Measurements from ENCODE around the gene ZSCAN22. TPM values are rescaled to one million over a fixed set of nuclear protein-coding genes. Genes with fewer than 3 reads are reported as not detected.

The ZSCAN22 gene
- total and polyA plus RNA-seq, 2 of the 13 experiments (the other 11 are each of a cell fraction or from before 2014, with no cell fraction given), result 2.5 to 3.5 TPM

DNA sequence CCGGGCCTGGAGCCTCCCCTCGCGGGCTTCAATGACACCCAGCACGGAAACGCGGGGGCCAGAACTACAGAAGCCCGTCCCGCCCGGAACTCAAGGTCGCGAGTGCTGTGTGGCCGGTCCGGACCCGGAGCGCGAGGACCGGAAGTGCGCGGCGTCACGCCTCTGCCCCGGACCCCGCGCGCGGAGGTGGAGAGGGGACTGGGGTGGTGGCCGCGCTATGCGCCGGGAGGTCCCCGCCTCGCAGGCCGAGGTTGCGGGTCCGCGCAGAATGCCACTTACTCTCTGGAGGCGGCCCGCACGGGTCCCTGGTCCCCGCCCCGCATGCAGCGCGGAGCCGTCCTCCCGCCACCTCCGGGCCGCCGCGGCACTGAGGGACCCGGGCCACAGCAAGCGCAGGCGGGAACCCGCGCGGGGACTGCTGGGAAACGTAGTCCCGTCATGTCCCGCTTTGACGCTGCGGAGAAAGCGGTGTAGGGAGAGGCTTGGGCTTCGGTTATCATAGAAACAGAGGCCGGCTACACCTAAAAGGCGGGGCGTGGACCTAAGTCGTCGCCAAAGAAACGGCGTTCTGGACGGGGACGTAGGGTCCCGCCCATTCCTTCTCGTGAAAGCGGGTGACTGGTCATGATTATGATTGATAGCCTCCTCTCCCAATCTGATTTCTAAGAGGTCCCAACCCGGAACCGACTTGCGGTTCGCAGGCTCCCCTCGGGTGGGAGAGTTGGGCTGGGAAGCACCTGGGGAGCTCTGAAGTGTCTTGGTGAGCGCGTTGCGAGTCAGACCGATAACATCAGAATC, 54.1 kb downstream of the ZSCAN22 start, which contains the start of gene ZNF837 (continued):
- TF ChIP-seq EP300 (IDR thresholded peaks at IDR 0.05; ENCODE audit: low read depth in 2 of 2, low read length in 2 of 2) (peak in 1 of 2 experiments; percentile 53; a peak in 1 of 4 replicates), EP300 (CRISPR knock-in tag; IDR thresholded peaks at IDR 0.05; ENCODE audit: borderline replicate concordance) (0 out of 2 replicates have a peak, but pooled peaks have one; percentile 15), ETV5 (CRISPR knock-in tag; IDR thresholded peaks at IDR 0.05; ENCODE audit: borderline replicate concordance) (peak; percentile 89), ZSCAN31 (CRISPR knock-in tag; IDR thresholded peaks at IDR 0.05; ENCODE audit: low read depth) (peak; percentile 57; the same call in 1 of the 2 replicates), SIX1 (CRISPR knock-in tag; IDR thresholded peaks at IDR 0.05; ENCODE audit: borderline replicate concordance) (no peak), MXI1 (IDR thresholded peaks at IDR 0.05; ENCODE audit: borderline replicate concordance, low read depth, low read length) (peak; percentile 80; the same call in 2 of the 3 replicates), REPIN1 (CRISPR knock-in tag; IDR thresholded peaks at IDR 0.05; ENCODE audit: borderline replicate concordance, low read depth) (peak; percentile 74; the same call in 1 of the 2 replicates), ZSCAN20 (CRISPR knock-in tag; IDR thresholded peaks at IDR 0.05; ENCODE audit: borderline replicate concordance) (no peak; the same call in 1 of the 2 replicates), ZNF337 (CRISPR knock-in tag; IDR thresholded peaks at IDR 0.05; ENCODE audit: borderline replicate concordance, low read depth) (0 out of 2 replicates have a peak, but pooled peaks have one; percentile 79)
- TF ChIP-seq, protein P1, sequence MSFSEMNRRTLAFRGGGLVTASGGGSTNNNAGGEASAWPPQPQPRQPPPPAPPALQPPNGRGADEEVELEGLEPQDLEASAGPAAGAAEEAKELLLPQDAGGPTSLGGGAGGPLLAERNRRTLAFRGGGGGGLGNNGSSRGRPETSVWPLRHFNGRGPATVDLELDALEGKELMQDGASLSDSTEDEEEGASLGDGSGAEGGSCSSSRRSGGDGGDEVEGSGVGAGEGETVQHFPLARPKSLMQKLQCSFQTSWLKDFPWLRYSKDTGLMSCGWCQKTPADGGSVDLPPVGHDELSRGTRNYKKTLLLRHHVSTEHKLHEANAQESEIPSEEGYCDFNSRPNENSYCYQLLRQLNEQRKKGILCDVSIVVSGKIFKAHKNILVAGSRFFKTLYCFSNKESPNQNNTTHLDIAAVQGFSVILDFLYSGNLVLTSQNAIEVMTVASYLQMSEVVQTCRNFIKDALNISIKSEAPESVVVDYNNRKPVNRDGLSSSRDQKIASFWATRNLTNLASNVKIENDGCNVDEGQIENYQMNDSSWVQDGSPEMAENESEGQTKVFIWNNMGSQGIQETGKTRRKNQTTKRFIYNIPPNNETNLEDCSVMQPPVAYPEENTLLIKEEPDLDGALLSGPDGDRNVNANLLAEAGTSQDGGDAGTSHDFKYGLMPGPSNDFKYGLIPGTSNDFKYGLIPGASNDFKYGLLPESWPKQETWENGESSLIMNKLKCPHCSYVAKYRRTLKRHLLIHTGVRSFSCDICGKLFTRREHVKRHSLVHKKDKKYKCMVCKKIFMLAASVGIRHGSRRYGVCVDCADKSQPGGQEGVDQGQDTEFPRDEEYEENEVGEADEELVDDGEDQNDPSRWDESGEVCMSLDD (CRISPR knock-in tag; IDR thresholded peaks at IDR 0.05; ENCODE audit: borderline replicate concordance), result 0 out of 2 replicates have a peak, but pooled peaks have one; percentile 20
- TF ChIP-seq, protein P2, sequence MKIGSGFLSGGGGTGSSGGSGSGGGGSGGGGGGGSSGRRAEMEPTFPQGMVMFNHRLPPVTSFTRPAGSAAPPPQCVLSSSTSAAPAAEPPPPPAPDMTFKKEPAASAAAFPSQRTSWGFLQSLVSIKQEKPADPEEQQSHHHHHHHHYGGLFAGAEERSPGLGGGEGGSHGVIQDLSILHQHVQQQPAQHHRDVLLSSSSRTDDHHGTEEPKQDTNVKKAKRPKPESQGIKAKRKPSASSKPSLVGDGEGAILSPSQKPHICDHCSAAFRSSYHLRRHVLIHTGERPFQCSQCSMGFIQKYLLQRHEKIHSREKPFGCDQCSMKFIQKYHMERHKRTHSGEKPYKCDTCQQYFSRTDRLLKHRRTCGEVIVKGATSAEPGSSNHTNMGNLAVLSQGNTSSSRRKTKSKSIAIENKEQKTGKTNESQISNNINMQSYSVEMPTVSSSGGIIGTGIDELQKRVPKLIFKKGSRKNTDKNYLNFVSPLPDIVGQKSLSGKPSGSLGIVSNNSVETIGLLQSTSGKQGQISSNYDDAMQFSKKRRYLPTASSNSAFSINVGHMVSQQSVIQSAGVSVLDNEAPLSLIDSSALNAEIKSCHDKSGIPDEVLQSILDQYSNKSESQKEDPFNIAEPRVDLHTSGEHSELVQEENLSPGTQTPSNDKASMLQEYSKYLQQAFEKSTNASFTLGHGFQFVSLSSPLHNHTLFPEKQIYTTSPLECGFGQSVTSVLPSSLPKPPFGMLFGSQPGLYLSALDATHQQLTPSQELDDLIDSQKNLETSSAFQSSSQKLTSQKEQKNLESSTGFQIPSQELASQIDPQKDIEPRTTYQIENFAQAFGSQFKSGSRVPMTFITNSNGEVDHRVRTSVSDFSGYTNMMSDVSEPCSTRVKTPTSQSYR (CRISPR knock-in tag; IDR thresholded peaks at IDR 0.05; ENCODE audit: borderline replicate concordance), result peak; percentile 48; the same call in 1 of the 2 replicates
- TF ChIP-seq, protein P3, sequence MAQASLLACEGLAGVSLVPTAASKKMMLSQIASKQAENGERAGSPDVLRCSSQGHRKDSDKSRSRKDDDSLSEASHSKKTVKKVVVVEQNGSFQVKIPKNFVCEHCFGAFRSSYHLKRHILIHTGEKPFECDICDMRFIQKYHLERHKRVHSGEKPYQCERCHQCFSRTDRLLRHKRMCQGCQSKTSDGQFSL (CRISPR knock-in tag; IDR thresholded peaks at IDR 0.05), result 0 out of 2 replicates have a peak, but pooled peaks have one; percentile 52
- TF ChIP-seq, protein P4, sequence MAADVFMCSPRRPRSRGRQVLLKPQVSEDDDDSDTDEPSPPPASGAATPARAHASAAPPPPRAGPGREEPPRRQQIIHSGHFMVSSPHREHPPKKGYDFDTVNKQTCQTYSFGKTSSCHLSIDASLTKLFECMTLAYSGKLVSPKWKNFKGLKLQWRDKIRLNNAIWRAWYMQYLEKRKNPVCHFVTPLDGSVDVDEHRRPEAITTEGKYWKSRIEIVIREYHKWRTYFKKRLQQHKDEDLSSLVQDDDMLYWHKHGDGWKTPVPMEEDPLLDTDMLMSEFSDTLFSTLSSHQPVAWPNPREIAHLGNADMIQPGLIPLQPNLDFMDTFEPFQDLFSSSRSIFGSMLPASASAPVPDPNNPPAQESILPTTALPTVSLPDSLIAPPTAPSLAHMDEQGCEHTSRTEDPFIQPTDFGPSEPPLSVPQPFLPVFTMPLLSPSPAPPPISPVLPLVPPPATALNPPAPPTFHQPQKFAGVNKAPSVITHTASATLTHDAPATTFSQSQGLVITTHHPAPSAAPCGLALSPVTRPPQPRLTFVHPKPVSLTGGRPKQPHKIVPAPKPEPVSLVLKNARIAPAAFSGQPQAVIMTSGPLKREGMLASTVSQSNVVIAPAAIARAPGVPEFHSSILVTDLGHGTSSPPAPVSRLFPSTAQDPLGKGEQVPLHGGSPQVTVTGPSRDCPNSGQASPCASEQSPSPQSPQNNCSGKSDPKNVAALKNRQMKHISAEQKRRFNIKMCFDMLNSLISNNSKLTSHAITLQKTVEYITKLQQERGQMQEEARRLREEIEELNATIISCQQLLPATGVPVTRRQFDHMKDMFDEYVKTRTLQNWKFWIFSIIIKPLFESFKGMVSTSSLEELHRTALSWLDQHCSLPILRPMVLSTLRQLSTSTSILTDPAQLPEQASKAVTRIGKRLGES (CRISPR knock-in tag; IDR thresholded peaks at IDR 0.05; ENCODE audit: borderline replicate concordance), result 0 out of 2 replicates have a peak, but pooled peaks have one; percentile 22
- TF ChIP-seq, protein P5, sequence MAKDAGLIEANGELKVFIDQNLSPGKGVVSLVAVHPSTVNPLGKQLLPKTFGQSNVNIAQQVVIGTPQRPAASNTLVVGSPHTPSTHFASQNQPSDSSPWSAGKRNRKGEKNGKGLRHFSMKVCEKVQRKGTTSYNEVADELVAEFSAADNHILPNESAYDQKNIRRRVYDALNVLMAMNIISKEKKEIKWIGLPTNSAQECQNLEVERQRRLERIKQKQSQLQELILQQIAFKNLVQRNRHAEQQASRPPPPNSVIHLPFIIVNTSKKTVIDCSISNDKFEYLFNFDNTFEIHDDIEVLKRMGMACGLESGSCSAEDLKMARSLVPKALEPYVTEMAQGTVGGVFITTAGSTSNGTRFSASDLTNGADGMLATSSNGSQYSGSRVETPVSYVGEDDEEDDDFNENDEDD (CRISPR knock-in tag; IDR thresholded peaks at IDR 0.05; ENCODE audit: borderline replicate concordance), result peak; percentile 88
